ENCODE measurements around the gene FOXK2. TPM values are rescaled to one million over a fixed set of nuclear protein-coding genes. Genes with fewer than 3 reads are reported as not detected.

Gene FOXK2
- total RNA-seq, 1 donor from 2014 or later = 64.3 TPM

- Mint-ChIP-seq H3K27ac (ENCODE audit: unreplicated experiment) (peak overlapping the region; percentile 80), H3K4me3 (ENCODE audit: unreplicated experiment) (peak overlapping the region; percentile 78), H3K9me3 (ENCODE audit: unreplicated experiment) (no peaks in the 10 kb centered on the region), H3K27me3 (ENCODE audit: unreplicated experiment) (peaks cover 14% of the 10 kb centered on the region), H3K36me3 (ENCODE audit: low read depth, unreplicated experiment) (peaks cover 52% of the 10 kb centered on the region), H3K4me1 (ENCODE audit: unreplicated experiment) (peaks cover 23% of the 10 kb centered on the region)
- no peak for TF ChIP-seq CTCF (IDR thresholded peaks at IDR 0.05; ENCODE audit: unreplicated experiment)
- no peak for DNase-seq (ENCODE audit: low spot score)
Measured at GRCh38 chr17:82602487-82602886, 83.0 kb downstream of the FOXK2 start.

DNA sequence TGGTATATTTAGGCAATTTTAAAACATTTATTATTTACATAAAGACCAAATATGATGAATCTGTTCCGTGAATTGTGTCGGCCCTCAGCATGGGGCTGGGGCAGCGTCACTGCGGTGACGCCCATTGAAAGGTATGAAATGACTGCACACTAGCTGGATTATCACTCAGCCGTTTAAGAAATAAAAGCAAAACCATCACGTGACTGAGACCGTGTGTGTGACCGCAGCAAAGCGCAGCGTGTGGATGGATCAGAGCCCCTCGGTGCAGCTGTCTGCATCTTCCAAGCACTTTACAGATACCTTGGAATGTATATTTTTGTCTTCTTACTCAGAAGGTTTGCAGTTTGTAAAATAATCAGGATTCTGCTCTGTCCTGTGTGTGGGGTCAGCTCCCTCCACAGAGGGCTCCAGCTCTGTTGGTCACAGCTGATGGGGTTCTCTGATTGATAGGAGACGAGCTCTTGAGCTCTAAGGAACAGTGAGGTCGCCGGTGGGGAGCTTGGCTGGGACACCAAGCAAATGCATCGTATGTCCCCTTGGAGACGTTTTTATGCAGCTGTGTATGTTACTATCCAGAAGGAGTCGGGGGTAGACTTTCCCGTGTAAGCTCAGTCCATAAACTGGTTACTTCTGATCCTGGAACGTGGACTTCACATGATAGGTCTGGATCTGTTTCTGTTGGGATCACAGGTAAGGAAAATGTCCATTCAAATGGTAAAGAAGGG is 83.6 kb downstream of the FOXK2 start:
- H3K27ac Mint-ChIP-seq (ENCODE audit: unreplicated experiment) = peak overlapping the region; percentile 61
- TF ChIP-seq CTCF (IDR thresholded peaks at IDR 0.05; ENCODE audit: unreplicated experiment) = no peak
- no peak for DNase-seq (ENCODE audit: low spot score)
- peaks cover 47% of the 10 kb centered on the region for H3K36me3 Mint-ChIP-seq (ENCODE audit: low read depth, unreplicated experiment)
- H3K4me3 Mint-ChIP-seq (ENCODE audit: unreplicated experiment) = peak overlapping the region; percentile 51
- H3K4me1 Mint-ChIP-seq (ENCODE audit: unreplicated experiment) = peaks cover 23% of the 10 kb centered on the region
- peaks cover 10% of the 10 kb centered on the region for H3K27me3 Mint-ChIP-seq (ENCODE audit: unreplicated experiment)
- H3K9me3 Mint-ChIP-seq (ENCODE audit: unreplicated experiment) = no peaks in the 10 kb centered on the region

DNA sequence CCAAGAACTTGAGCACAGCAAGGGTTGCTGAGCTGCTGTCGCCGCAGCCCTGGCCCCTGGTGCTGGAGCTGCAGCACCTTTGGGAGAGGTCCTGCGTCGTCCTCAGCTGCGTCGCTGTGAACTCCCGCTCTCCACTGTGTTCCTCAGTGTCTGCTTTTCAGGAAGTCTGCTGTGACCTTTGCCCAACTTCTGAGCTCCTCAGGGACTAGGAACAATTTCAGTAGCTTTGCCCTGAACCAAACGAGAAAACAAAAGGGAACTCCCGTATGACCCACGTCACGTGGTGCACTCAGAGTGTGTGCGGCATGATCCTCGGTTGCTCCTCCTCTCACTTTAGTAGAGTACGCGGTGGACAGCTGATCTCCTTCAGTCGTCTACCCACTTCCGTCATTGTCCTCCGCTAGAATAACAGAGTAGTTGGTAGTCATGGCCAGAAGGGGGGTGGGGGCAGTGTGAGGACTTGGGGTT is 84.5 kb downstream of the FOXK2 start:
- Mint-ChIP-seq H3K27me3 (ENCODE audit: unreplicated experiment) (peaks cover 10% of the 10 kb centered on the region), H3K27ac (ENCODE audit: unreplicated experiment) (peak overlapping the region; percentile 12), H3K4me3 (ENCODE audit: unreplicated experiment) (no peak overlapping the region), H3K9me3 (ENCODE audit: unreplicated experiment) (no peaks in the 10 kb centered on the region), H3K4me1 (ENCODE audit: unreplicated experiment) (peaks cover 23% of the 10 kb centered on the region), H3K36me3 (ENCODE audit: low read depth, unreplicated experiment) (peaks cover 45% of the 10 kb centered on the region)
- no peak for TF ChIP-seq CTCF (IDR thresholded peaks at IDR 0.05; ENCODE audit: unreplicated experiment)
- DNase-seq (ENCODE audit: low spot score) = no peak

GRCh38 chr17:82604532-82604931 is 85.0 kb downstream of the FOXK2 start:
- H3K27me3 Mint-ChIP-seq (ENCODE audit: unreplicated experiment) = peaks cover 7% of the 10 kb centered on the region
- H3K27ac Mint-ChIP-seq (ENCODE audit: unreplicated experiment) = peak overlapping the region; percentile 2
- H3K4me3 Mint-ChIP-seq (ENCODE audit: unreplicated experiment) = no peak overlapping the region
- DNase-seq (ENCODE audit: low spot score) = no peak
- peaks cover 43% of the 10 kb centered on the region for H3K36me3 Mint-ChIP-seq (ENCODE audit: low read depth, unreplicated experiment)
- H3K9me3 Mint-ChIP-seq (ENCODE audit: unreplicated experiment) = no peaks in the 10 kb centered on the region
- TF ChIP-seq CTCF (IDR thresholded peaks at IDR 0.05; ENCODE audit: unreplicated experiment) = no peak
- peaks cover 23% of the 10 kb centered on the region for H3K4me1 Mint-ChIP-seq (ENCODE audit: unreplicated experiment)

DNA sequence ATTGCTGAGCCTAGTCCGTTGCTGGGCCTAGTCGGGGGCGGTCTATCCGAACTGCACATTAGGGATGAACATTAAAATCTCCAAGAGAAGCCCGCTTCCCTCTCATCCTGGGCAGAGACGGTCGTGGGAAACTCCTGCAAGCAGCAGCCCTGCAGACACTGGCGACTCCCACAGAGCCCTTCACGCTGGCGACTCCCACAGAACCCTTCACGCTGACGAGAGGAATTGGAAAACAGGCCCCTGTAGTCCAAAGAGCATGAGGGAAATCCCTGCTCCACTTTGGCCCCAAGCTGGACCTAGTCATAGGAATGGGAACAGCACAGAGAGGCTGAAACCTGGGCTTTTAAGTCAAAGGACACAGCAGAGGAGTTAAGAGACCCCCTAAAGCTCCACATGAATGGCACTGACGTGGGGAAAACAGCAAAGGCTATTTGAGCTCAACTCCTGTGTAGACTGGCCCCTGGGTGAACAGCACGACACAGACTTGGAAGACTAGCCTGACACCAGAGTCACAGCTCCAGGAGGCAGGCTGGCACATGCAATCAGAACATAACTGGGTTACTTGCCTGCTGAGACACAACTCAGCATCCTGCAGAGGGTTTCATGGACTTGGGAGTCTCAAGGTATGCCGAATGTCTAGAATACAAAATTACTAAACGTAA is 86.5 kb downstream of the FOXK2 start:
- Mint-ChIP-seq H3K27ac (ENCODE audit: unreplicated experiment) (no peak overlapping the region), H3K27me3 (ENCODE audit: unreplicated experiment) (peaks cover 7% of the 10 kb centered on the region), H3K9me3 (ENCODE audit: unreplicated experiment) (no peaks in the 10 kb centered on the region), H3K4me1 (ENCODE audit: unreplicated experiment) (peaks cover 23% of the 10 kb centered on the region), H3K4me3 (ENCODE audit: unreplicated experiment) (no peak overlapping the region), H3K36me3 (ENCODE audit: low read depth, unreplicated experiment) (peaks cover 47% of the 10 kb centered on the region)
- DNase-seq (ENCODE audit: low spot score) = no peak
- TF ChIP-seq CTCF (IDR thresholded peaks at IDR 0.05; ENCODE audit: unreplicated experiment) = no peak
